Glomerular visceral epithelial cell (primary cell): ENCODE measurements around the gene MAF.

Experiments
- DNase-seq: peaks from one replicate; pipeline ENCODE4 v3.0.0-alpha.2; 2016; ENCODE audit errors: extremely low spot score

MAF gene

DNA sequence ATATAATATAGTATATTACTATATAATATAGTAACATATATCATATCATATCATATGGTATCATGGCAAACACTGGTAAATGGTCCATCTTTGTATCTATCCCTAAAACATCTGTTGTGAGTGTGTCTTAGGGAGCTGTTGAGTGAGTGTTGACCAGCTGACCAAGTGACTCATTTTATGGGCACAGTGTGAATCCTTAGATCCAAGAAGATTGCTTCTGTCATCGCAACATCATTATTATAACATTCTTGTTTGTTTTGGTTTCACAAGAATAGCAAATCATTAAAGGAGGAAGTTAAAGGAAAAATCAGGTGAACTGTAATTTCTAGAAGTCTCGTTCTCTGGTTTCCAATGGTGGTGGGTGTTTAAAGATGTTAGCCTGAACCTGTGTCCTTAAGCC is 11.7 kb upstream of the MAF start:
- peak; percentile 65 for DNase-seq

DNA sequence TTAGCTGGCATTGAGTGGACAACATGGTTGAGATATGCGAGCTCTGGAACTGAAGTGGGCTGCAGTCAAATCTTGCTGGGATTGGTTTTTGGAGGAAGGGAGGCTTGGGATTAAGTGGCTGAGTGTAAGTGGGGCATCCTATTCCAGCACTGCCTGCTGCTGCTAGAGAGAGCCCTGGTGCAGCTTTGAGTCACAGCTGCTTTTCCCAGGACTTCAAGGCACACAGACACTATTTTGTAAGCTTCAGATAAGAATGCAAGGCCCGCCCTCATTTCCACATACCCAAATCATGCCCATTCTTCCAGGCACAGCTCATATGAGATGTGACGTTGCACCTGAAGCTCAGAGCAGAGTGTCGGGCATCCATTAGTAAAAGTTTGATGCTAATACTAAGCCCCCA is 10.2 kb upstream of the MAF start:
- DNase-seq = no peak

DNA sequence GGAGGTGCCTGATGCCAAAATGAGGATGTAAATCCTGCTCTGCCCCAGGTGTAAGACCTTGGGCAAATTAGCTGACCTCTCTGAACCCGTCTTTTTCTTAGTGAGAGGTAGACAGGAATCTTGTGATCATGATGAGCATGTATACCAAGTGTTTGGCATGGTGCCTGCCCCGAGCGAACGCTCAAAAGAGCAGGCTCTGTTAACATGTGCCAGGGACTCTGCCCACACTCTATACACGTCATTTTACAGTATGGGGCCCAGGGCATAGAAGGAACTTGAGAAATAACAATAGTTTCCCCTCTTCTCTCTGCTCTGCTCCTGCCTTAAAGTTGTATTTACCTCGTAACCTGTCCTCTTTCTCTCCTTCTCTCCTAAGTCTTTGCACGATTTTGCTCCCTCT is 9.3 kb upstream of the MAF start:
- peak; percentile 39 for DNase-seq

DNA sequence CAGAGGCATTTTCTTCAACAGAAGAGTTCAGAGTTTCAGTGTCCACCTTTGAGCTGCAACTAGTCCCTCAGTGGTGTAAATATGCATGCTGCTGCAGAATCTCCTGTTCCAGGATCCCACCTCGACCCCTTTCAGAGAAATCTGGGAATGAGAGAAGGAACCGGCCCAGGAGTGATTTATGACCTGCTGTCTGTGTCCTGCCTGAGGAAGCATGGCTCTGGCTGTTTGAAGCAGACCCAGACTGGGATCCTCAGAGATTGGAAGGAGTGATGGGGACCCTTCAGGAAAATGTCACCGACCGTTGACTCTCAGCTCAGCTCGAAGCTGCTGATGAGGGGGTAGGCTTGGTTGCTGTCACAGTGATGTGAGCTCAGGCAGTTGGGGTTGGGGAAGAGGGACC is 8.4 kb upstream of the MAF start:
- DNase-seq = no peak

DNA sequence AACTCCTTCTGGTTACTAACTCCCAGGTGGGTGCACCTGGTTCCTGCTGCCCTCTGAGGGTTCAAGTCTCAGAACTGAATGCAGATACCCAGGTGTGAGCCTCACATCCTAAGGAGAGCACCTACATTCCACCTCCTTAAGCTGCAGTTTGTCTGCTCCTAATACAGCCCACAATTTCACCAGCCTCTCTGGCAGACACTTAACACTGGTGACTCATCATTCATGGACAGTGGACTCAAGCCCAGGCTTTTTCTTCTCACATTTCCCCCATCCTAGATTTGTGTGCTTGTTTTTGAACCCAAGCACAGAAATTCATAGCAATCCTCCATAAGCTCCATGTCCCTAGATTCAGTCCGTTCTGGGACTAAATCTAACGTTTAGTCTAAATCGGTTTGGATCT is 7.0 kb upstream of the MAF start:
- DNase-seq = peak; percentile 45

DNA sequence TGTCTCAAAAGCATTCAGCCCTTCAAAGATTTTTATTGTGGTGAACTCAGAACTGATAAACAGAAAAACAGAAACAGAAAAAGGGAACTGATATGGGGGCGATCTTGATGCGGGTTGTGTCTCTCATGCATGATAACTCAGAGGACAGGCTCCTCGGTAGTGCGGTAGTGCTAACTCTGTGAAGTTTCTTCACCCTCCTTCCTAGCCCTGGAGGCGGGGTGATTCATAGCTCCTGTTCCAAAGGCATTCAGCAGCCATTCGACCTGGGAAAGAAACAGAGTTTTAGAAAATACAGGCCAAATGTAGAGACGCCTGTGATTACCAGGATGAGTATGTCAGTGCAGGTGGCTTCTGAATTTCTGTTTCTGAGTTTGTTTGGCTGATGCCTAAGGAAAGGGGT is 5.5 kb upstream of the MAF start:
- DNase-seq = peak; percentile 25

DNA sequence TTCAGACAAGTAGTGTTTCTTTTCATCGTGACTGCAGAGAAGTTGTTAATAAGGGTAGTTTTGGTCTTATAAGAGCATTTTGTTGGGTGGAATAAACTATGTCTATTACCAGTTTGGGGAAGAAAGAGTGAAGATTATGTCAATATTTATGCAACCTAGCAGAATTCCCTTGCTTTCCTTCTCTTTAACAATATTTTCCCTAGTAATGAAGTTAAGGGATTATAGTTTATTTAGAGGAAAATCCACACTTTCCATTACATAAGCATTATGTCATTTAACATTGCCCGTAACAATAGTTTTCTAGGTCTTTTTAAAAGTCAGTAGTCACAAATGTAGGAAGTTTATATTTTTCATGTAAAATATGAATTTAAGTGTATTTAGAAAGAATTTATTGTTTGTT is 2.5 kb upstream of the MAF start:
- no peak for DNase-seq

DNA sequence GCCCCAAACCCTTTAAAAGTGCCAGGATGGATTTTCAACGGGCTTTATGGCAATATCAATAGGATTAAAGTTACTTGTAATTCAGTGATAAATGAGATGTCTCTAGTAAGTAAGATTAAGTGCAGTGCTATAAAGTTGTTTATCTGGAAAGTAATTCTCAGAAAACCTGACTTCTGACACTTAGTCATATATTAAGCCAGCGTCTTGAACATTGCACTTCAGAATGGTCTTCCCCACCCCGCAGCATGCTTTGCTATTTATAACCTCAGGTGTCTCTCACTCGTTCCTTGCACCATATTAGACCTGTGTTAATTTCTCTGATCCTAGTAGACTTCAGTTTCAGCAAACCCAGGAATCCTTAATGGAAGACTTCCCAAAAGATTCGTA is 2.1 kb upstream of the MAF start:
- DNase-seq = no peak

DNA sequence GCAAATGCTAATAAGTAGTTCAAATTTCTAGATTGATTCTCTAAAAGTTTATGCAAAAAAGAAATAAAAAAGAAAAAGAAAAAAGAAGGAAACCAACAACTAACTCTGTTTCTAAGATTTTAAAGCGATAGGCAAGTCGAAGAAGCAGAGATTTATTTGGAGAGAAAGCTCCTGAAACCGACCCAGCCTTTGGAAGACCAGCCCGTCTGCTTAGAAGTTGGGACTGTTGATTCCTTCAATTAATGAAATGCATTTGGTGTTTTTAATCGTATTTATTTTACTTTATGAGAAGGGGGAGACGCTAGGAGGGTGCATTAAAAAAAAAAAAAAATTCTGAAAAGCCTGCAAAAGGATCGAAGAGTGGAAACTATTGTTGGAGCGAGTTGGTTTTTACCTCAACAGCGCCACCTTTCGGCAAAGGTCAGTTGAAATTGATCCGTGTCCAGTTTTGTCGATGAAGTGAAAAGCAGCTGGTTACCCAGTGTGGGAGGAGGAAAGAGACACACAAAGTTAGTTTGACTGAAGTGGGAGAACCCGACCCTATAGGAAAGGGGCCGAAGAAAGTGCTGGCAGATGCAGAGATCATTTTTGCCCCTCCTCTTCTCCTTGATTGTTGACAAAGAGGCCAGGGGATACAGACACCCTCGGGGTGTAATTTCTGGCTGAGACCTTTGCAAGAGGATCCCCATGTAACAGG is 1.5 kb upstream of the MAF start:
- DNase-seq = peak; percentile 76

DNA sequence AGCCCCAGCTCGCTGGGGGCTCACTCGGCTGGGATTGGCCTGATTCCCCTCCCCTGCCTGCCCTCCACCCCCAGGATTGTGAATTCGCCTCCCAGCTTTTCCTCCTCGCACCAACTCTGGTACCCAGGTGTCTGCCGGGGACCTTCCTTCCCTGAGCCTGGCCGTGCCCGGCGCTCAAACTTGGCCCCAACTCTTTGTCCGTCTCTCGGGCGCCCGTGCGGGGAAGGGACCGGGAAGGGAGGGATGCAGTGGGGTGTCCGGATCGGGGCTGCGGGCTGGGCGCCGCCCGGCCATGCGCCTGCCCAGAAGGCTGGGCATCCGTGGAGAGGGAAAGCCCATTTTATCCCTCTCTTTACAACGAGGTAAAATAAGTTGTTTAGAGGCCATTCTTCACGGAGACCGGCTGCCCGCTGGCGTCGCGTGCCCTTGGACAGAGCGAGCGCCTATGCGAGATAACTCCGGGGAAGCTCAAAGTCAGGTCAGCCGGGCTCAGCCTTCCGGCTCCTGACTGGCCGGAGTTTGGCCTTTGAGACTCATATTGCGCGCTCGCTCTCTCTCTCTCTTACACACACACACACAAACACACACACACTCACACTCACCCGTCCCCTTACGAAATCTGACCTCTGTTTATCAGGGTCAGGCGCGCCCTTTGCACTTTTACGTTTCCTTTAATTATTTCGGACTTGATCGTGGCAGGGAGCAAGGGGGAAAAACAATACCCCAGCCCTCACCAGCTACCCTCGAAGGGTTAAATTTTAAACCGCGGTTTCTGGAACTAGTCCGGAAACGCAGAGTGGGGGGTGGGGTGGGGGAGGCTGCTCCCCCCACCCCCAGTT is 774 bp upstream of the MAF start:
- peak; percentile 42 for DNase-seq

DNA sequence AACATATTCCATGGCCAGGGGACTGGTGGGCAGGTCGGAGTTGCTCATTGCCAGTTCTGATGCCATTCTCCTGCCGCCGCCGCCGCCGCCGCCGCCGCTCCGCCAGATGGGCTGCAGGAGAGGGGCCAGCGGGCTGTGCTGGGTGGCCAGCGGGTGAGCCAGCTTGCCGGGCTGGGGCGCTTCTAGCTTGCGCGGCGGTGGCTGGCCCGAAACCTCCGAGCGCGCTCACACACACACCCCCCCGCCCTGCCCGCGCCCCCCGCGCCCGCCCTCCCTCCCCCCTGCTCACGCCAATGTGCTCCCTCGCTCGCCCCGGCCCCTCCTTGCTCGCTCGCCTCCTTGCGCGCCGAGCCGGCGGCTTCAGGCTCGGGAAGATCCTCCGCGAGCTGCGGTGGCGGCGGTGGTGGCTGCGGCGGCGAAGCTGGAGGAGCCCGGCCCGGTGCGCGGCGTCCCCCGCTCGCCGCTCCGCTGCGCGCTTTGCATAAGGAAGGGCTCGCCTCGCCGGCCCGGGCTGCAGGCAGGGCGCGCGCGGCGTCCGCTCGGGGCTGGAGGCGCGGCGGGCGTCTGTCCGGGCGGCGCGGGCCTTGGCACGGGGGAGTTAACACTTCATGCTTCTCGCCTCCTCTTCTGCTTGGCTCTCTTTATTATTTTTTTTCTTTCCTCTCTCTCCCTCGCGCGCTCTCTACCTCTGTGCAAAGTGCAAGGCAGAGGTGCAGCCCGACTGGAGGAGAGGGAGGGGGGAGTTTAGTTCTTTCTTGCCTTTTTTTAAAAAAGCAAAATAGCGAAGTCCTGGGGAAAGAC is 500 bp downstream of the MAF start:
- peak; percentile 51 for DNase-seq

DNA sequence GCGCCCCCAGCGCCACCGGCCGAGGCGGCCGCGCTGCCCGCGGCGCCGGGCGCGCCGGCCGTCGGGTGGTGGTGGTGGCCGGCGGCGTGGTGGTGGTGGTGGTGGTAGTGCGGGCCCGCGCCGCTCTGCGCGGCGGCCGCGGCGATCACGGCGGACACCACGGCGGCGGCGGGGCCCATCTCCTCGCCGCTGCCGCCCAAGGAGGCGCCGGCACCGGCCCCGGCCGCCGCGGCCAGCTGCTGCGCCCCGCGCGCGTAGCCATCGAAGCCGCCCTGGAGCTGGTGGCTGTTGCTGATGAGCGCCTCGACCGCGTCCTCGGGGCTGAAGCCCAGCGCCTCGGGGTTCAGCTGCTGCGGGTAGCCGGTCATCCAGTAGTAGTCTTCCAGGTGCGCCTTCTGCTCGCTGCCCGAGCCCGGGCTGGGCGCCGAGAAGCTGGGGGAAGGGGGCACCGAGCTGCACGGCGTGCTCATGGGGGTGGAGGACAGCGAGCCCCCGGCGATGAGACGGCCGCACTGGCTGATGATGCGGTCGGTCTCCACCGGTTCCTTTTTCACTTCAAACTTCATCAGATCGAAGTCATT is 1.2 kb downstream of the MAF start:
- DNase-seq = peak; percentile 26

DNA sequence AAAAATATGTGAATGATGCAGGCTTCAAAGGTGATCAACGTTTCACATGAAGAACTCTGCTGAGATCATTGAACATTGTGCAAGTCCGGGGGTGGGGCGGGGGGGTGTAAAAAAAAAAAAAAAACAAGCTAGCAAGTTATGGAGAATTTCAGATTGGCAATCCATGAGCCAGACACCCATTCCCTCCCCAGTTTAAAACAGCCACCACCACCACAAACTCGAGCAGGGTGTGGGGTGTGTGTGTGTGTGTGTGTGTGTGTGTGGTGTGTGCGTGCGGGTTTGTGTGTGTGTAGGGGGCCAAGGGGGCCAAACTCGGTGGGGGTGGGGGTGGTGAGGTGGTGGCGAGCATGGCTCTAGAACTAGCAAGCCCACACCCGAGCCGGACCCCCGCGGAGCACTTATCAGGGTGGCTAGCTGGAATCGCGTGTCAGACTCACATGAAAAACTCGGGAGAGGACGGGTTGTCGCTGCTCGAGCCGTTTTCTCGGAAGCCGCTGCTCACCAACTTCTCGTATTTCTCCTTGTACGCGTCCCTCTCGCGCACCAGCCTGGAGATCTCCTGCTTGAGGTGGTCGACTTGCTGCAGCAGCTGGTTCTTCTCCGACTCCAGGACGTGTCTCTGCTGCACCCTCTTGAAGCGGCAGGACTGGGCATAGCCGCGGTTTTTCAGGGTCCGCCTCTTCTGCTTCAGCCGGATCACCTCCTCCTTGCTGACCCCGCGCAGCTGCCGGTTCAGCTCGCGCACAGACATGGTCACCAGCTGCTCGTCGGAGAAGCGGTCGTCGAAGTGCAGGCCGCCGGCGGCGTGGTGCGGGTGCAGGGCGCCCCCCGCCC is 2.0 kb downstream of the MAF start:
- peak; percentile 78 for DNase-seq

DNA sequence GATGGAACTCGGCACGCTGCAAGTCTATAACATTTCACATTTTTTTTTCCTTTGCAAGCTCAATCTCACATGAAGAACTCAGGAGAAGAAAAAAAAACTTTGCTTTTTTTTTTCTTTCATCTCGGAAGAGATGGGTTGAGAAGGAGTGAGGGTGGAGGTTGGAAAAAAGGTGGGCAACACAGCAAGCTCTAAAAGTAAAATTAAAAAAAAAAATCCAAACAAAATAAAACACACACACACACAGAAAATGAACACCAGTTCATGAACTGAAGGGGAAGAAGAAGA is 2.5 kb downstream of the MAF start:
- no peak for DNase-seq

DNA sequence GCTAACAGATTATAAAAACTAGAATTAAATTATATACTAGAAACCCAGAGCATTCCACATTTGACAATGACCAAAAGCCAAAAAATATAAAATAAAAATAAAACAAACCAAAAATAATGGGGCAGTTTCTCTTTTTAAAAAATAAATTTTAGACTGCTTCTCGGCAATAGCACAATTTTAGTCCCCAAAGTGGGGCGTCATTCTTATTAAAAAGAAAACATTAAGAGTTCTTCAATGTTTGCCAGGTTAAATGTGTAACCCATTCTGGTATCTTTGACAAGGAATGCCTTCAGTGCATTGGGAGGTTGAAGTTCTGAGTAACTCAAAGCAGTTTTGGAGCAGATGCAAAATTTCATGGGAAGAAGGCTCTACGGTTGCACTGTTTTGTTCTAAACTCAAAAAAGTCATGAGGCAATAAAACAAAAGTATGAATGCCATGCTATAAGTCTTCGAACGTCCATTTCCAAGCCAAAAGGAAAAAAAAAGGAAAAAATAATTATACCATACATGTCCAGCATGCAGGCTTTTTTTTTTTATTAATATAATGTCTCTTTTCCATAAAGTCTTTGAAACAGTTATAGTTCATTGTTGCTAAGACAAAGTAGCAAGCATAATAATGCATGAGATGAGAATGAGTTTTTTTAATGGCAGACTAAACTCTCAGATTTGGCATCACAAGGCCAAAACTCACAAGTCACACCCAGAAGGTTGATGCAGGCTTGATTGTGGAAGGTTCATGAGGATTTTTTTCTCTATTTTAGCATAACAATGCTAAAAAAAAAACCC is 3.1 kb downstream of the MAF start:
- no peak for DNase-seq

DNA sequence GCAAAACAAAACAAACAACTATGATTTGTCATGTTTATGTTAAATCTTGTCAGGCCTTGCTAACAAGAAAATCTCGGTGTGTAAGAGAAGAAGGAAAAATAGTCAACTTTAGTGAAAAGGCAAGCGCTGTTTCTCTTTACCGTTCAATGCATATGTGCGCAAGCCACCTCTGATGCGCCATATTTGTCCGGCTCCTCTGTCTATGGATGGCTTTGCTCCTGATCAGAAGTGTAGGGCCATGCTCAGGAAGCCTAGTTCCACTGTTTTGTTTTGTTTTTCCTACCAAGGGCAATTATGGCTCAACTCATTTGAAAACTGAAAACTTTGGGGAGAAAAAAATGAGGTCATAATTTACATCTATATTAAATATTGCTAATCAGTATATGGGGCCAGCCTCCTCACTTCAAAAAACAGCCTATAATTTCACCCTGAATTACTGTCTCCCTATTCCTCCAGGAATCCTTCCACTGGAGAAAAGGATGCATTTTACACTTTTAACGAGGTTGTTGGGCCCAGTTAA is 4.5 kb downstream of the MAF start:
- no peak for DNase-seq

DNA sequence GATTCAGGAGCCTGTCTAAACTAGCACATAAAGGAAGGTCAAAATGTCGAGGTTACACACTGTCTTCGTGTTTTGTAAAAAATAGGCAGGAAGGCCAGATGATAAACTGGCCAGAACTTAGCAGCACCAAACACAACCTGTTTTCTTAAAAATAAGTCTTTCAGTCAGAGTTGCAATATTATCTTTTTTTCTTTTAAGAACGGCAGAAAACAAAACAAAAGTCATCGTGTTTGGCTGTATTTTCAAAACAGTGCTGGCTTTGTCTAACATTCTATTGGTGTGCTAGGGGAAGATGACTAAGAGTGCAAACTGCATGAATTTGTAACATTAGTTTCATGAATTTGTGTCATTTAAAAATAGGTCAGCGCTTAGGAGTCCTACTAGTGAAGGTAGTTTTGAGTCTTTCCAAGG is 5.3 kb downstream of the MAF start:
- DNase-seq = no peak

DNA sequence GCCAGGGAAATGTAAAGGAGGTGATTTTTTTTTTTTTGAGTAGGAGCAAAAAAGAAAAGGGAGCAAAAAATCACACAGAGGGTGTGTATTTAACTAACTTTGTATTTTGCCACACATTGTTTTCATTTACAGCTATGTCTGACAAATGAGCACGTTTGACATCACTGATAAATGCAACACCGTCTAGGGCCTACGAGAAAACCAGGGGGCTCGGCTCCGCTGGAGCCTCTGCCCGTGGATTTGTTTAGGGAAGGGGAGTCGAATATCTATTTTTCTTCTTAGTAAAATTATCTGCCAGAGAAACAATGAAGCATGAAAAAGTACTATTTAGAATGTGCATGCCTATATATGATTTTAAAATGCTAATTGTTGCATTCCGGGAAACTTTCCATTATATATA is 6.8 kb downstream of the MAF start:
- no peak for DNase-seq

DNA sequence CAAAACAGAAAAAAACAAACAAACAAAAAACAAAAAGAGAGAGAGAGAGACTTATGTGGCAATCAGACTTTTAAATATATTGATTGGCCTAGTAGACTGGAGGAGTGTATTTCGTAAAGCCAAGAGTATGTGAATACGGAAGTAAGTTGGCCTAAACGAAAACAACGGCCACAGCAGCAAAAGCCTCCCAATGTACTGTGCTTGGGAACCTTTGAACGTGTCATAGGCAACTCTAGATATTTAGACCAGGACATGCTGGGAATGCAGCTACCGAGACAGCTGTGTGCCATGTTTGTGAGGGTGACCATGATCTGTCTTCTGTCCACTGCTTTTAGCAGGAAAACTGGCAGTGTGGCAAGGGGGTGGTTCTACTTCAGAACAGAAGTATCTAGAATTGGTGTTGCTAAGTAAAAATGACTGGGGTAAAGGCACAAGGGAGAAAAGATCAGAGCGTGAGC is 7.4 kb downstream of the MAF start:
- DNase-seq = no peak

DNA sequence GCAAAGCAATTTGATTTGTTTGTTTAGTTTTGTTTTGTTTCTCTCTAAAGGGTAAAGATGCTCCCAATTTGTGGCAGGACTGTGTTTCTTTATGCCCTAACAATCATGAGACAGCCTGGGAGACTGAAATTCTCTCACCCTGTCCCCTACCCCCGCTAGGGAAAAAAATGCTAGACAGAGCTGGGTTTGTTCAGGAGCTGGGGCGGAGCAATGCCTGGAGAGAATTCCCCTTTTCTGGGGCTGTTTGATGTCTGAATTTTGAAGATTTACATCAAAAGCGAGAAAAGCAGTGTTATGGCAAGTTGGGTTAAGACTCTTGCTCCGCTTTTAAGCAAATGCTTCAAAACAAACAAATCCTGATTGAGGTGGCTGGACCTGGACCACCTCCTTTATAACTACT is 8.4 kb downstream of the MAF start:
- DNase-seq = no peak
